Measurements from ENCODE around the gene BAHCC1. TPM values are rescaled to one million over a fixed set of nuclear protein-coding genes. Genes with fewer than 3 reads are reported as not detected.
"Not testable (repeated sequence)": the region's sequence is repeated elsewhere in the genome, so short reads cannot be mapped to it uniquely, and the experiment has no call there.

BAHCC1 gene
- 47.8 TPM for total RNA-seq

DNA sequence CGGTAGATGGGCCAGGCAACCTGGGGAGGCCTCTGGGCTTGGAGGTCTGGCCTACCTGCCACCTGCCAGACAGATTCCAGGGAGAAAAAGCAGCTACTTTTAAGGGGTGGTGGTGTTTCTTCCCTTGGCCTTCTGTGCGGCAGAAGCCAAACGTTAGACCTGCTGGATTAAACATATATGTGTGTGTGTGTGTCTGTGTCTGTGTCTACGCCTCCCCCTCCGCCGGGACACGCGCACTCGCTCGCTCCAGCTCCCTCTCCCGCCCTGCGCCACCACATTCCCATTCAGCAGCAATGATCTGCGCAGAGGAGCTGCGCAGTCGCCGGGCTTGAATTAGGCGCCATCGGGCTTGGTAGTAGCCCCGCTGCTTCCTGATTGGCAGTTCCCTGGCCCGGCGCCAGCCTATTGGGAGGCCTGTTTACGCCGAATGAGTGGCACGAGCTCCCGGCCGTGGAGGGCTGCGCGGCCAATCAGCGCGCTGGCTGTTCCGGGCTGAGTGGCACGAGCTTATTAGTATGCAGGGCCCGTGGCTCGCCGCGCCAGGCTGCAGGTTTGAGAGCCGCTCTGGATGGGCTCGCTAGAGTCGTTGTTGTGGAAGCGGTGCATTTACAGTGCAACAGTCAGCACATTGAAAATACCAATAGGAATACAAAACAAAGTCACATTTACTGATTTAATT, at the start of gene BAHCC1:
Gene BAHCC1, plus strand, starts transcription at position 537 of the 679 bp plus-strand sequence. CDS start 4,283 bp downstream, outside the sequence.
- ATAC-seq (peak; percentile 93), DNase-seq (ENCODE audit: low spot score) (peak; percentile 100)
- intact Hi-C loops (cut with DNase I): no loop called here

DNA sequence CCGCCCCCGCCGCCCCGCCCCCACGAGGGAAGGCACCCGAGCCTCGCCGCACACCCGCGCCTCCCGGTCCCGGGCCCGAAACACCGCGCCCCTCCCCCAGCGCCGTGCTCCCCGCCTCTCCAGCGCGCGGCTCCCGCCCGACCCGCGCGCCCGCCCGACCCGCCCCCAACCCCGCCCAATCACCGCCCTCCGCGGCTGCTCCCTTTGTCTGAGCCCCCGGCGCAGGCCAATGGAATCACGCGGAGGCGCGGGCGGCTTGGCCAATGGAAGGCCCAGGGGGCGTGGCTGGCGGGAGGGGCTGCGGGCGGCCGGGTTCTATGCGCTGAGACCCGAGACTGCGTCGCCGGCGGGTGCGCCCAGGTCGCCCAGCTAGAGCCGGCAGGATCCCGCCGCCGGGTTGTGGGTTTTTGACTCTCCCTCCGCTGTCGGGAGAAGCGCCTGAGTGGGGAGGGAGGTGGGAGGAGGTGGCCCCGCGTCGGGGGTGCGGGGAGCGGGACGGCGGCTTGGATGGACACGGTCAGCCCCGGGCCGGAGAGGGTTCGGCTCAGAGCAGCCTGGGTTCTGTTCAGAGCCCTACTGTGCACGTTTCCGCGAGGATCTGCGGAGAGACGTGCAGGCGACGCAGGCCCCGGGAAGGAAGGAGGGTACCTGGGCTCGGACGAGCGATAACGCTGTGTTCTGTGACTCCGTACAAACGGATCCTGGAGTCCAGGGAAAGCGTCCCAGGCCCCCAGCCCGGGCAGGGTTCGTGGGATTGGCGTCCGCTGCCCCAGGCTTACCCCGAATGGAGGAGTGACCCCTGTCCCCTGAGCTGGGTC, 49.0 kb upstream of the BAHCC1 start:
- intact Hi-C loops (cut with DNase I): no loop called here
- ATAC-seq (peak; percentile 88), DNase-seq (ENCODE audit: low spot score) (peak; percentile 100)

DNA sequence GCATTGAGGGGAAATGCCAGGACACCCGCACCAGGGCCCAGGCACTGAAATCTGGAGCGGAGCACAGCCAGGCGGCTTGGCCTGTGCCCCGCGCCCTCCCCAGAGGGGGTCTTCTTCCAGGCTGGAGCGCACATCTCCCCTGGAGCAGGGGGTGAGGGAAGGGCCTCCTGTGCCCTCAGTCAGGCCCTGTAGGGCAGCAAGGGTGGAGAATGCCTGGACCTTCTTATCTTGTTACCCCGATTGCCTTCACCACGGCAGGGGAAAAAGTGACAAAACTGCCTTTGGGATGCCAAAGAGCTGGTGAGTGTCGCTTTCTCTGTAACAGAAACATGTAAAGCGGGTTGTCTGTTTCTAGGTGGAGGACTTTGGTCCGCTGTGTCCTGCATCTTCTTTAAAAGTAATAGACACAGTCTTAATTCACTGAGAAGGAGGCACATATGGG, 48.3 kb upstream of the BAHCC1 start:
- DNase-seq (ENCODE audit: low spot score) (no peak), ATAC-seq (no peak)
- intact Hi-C loops (cut with DNase I): no loop called here

- DNase-seq (ENCODE audit: low spot score) (no peak), ATAC-seq (no peak)
- intact Hi-C loops (cut with DNase I): no loop called here
These were observed 47.8 kb upstream of the BAHCC1 start for GRCh38 chr17:81347437-81347836.

DNA sequence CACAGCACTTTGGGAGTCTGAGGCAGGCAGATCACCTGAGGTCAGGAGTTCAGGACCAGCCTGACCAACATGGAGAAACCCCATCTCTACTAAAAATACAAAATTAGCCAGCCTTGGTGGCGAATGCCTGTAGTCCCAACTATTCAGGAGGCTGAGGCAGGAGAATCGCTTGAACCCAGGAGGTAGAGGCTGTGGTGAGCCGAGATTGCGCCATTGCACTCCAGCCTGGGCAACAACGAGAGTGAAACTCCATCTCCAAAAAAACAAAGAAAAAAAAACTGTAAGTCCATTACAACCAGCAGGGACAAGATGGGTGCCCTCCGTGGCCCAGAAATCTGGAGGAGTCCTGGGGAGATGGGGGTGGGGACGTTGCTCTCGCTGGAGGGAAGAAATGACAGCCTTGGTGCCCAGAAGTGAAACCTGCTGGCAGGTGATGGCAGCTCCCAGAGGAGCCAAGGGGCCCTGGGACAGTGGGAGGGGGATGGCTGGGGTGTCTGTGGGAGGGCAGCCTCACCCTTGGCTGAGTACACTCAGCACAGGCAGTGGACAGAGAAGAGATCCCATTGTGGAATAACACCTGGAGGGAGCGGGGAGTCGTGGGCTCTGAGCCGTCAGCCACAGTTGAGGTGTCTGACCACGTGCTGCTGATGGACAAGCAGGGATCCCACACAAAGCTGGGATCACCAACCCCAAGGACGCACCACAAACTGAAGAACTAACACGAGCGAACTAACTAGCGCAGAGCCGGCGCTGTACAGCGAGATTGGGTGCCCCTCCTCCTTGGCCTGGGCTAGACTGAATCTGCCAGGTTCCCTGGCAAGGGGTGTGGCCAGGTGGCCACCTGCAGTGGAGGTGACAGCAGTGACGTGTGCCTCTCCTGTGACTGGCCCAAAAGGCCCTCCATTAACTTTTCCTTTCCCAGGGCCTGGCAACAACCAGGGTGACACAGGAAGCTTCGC, 46.9 kb upstream of the BAHCC1 start:
- intact Hi-C loops (cut with DNase I): no loop called here
- no peak for DNase-seq (ENCODE audit: low spot score)
- no peak for ATAC-seq

GRCh38 chr17:81349397-81350319, 45.6 kb upstream of the BAHCC1 start:
- intact Hi-C loops (cut with DNase I): no loop called here
- no peak for ATAC-seq
- no peak for DNase-seq (ENCODE audit: low spot score)

GRCh38 chr17:81350320-81350890, 44.9 kb upstream of the BAHCC1 start:
- ATAC-seq (no peak), DNase-seq (ENCODE audit: low spot score) (no peak)
- intact Hi-C loops (cut with DNase I): no loop called here

- DNase-seq (ENCODE audit: low spot score); intact Hi-C loops (cut with DNase I); ATAC-seq: not testable (repeated sequence)
These were observed 43.8 kb upstream of the BAHCC1 start for GRCh38 chr17:81351329-81352052.

GRCh38 chr17:81352056-81352455, 43.2 kb upstream of the BAHCC1 start:
- ATAC-seq; DNase-seq (ENCODE audit: low spot score); intact Hi-C loops (cut with DNase I): not testable (repeated sequence)

- no peak for DNase-seq (ENCODE audit: low spot score)
- intact Hi-C loops (cut with DNase I): no loop called here
- no peak for ATAC-seq
These were observed 40.9 kb upstream of the BAHCC1 start for GRCh38 chr17:81354252-81354953.

DNA sequence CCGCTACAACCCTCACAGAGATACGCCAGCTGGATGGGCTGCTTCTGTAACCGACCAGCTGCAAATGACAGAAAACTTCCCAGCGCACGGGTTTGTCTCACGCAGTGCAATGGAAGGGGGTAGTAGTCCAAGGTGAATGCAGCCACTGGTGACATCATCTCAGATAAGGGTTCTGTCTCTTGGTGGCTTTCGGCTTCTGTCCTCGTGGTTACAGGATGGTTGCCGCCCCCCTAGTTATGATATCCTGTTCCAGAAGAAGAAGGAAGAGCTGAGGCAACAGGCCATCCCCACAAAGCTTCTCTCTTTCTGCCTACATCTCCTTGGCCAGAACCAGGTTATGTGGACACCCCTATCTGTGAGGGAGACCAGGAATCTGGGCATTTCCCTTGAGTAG, 40.3 kb upstream of the BAHCC1 start:
- intact Hi-C loops (cut with DNase I): no loop called here
- ATAC-seq (no peak), DNase-seq (ENCODE audit: low spot score) (no peak)

- DNase-seq (ENCODE audit: low spot score) (no peak), ATAC-seq (no peak)
- intact Hi-C loops (cut with DNase I): no loop called here
These were observed 36.0 kb upstream of the BAHCC1 start for GRCh38 chr17:81359218-81359617.

DNA sequence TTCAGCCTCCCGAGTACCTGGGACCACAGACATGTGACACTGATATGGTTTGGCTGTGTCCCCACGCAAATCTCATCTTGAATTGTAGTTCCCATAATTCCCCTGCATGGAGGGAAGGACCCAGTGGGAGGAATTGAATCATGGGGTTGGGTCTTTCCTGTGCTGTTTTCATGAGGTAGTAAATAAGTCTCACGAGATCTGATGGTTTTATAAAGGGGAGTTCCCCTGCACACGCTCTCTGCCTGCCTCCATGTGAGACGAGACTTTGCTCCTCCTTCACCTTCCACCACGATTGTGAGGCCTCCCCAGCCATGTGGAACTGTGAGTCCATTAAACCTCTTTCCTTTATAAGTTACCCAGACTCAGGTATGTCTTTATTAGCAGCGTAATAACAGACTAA, 33.3 kb upstream of the BAHCC1 start:
- ATAC-seq; intact Hi-C loops (cut with DNase I); DNase-seq (ENCODE audit: low spot score): not testable (repeated sequence)

DNA sequence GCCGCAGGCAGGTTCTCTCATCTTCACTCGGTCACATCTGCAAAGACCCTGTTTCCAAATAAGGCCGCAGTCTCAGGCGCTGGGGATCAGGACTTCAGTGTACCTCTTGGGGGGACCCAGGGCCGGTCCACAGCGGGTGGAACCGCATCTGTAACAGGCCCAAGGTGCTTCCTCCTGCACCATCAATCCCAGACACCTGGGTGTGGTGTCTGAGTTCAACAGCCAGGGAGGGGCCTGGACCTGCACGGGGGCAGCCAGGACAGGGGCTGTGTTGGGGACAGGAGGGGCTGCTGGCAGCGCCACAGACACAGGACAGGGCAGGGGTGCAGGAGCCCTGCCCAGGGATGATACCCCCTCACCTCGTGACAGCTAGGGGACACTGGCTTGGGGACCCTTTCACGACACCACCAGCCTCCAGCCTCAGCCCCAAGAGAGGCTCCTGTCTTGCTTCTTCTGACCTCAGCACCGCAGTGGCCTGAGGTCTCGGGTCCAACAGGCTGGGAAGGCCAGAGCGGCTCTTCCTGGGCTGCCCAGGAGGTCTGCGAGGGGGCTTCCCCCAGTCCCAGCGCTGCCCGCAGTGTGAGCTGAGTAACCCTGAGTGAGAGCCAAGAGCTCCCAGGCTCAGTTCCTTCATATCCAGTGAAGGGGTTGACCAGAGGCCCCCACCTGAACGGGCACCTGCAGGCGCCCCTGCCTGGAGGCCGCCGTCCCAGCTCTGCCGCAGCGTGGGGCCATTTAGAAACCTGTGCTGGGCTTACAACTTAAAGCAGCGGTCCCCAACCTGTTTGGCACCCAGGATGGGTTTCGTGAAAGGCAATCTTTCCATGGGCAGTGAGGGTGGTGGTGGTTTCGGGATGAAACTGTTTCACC, 30.7 kb upstream of the BAHCC1 start:
- ATAC-seq (peak; percentile 10), DNase-seq (ENCODE audit: low spot score) (no peak)
- intact Hi-C loops (cut with DNase I): no loop called here

- intact Hi-C loops (cut with DNase I): no loop called here
- DNase-seq (ENCODE audit: low spot score) (no peak), ATAC-seq (peak; percentile 81)
These were observed 30.1 kb upstream of the BAHCC1 start for GRCh38 chr17:81365148-81365600.

All from sciatic nerve (tissue), 2 donors.